Measurements from ENCODE around the gene CHID1.
A peak's percentile ranks its signal among the peaks of the same experiment; 100 is the strongest.

DNA sequence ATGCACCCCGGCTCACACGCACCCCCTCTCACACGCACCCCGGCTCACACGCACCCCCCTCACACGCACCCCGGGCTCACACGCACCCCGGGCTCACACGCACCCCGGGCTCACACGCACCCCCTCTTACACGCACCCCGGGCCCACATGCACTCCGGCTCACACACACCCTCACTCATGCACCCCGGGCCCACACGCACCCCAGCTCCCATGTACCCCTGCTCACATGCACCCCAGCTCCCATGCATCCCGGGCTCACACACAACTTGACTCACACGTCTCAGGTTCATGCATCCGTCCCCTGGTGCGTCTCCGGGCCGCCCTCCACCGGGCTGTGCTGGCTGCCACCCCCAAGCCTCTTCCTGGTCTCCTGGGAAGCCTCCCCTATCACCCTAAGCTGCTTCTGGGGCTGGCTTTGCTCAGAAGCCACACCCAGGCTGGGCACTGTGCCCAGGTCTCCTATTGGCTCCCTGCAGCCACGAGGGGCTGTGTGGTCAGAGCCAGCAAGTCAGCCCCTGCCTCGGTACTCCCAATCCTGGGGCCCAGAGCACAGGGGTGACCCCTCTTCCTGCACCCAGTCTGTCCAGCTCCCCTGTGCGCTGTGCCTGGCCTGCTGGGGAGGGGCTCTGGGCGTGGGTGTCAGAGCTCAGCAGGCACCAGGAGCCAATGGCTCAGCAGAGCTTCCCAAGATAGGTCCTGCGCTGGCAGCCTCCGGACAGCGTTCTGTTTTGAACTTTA lies 51.0 kb downstream of the CHID1 start:
- TF ChIP-seq POLR2A (IDR thresholded peaks at IDR 0.05; ENCODE audit: low read depth): no peak
- TF ChIP-seq, protein P1, sequence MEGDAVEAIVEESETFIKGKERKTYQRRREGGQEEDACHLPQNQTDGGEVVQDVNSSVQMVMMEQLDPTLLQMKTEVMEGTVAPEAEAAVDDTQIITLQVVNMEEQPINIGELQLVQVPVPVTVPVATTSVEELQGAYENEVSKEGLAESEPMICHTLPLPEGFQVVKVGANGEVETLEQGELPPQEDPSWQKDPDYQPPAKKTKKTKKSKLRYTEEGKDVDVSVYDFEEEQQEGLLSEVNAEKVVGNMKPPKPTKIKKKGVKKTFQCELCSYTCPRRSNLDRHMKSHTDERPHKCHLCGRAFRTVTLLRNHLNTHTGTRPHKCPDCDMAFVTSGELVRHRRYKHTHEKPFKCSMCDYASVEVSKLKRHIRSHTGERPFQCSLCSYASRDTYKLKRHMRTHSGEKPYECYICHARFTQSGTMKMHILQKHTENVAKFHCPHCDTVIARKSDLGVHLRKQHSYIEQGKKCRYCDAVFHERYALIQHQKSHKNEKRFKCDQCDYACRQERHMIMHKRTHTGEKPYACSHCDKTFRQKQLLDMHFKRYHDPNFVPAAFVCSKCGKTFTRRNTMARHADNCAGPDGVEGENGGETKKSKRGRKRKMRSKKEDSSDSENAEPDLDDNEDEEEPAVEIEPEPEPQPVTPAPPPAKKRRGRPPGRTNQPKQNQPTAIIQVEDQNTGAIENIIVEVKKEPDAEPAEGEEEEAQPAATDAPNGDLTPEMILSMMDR (IDR thresholded peaks at IDR 0.05): no peak
- peak in 1 of 2 donors; percentile 35 for TF ChIP-seq POLR2AphosphoS5 (IDR thresholded peaks at IDR 0.05)
- TF ChIP-seq EP300 (IDR thresholded peaks at IDR 0.05): no peak

Measured in esophagus muscularis mucosa (tissue), 4 donors.